Uterus (tissue), 4 donors: ENCODE measurements around the gene CD300A. TPM values are rescaled to one million over a fixed set of nuclear protein-coding genes. Genes with fewer than 3 reads are reported as not detected.

ENCODE experiments used
- DNase-seq, 2 donors: peaks; one replicate each; pipeline ENCODE4 v3.0.0-alpha.2; 2019 to 2020
- H3K27ac ChIP-seq, 2 donors: fragments of 200-600 bp; sonication (generic); 1 replicate in 1 of 2; 2 replicates in 1 of 2; pipeline ENCODE4 v1.5.1; 2016 to 2018
- H3K27me3 ChIP-seq, 2 donors: fragments of 200-600 bp; sonication (generic); one replicate each; pipeline ENCODE4 v1.5.1; 2018 to 2019; ENCODE audit warnings: control low read depth in 1 of 2
- H3K36me3 ChIP-seq, 2 donors: fragments of 200-600 bp; sonication (generic); one replicate each; pipeline ENCODE4 v1.5.1; 2019; ENCODE audit warnings: control low read depth in 1 of 2
- H3K4me1 ChIP-seq, 2 donors: fragments of 200-600 bp; sonication (generic); one replicate each; pipeline ENCODE4 v1.5.1; 2018 to 2019; ENCODE audit warnings: control low read depth in 1 of 2
- H3K4me3 ChIP-seq, 2 donors: fragments of 200-600 bp; sonication (generic); 1 replicate in 1 of 2; 2 replicates in 1 of 2; pipeline ENCODE4 v1.5.1; 2018 to 2019; ENCODE audit warnings: mild to moderate bottlenecking in 1 of 2
- H3K9me3 ChIP-seq, 2 donors: fragments of 200-600 bp; sonication (generic); one replicate each; pipeline ENCODE4 v1.5.1; 2019; ENCODE audit warnings: control low read depth in 1 of 2
- CTCF ChIP-seq, 4 experiments: fragments of 200-600 bp in 2 of 4; fragments of 450-650 bp in 2 of 4; sonication (generic) in 2 of 4; IDR thresholded peaks; one replicate each; pipeline ENCODE4 v1.5.1; 2016 to 2019; ENCODE audit warnings: antibody characterized with exemption in 4 of 4, mild to moderate bottlenecking in 2 of 4, moderate library complexity in 1 of 4
- POLR2A ChIP-seq, 2 donors: fragments of 450-650 bp; IDR thresholded peaks; one replicate each; pipeline ENCODE4 v1.6.1; 2016; ENCODE audit warnings: antibody characterized with exemption in 2 of 2, mild to moderate bottlenecking in 1 of 2, moderate library complexity in 1 of 2
- intact Hi-C: fragments of 100-400 bp; cut with DNase I; formaldehyde crosslinking; loops from one replicate; pipeline ENCODE4 v1.15.1; 2023; ENCODE audit warnings: low total_unique reads
- small RNA-seq: library from RNA; depleted of rRNA; stranded (forward); fragments of <200 nt; gene quantifications from one replicate; pipeline ENCODE3, GENCODE V24; 2016
- total RNA-seq, 4 donors: library from RNA; depleted of rRNA in 3 of 4; stranded (reverse); fragments of >200 nt in 3 of 4; gene quantifications; one replicate each; pipeline versions ENCODE4 v1.1.0 to v1.2.4, GENCODE V29; 2014 to 2023
- donor health status: DM: yes; HTN: yes; CAD: no.

CD300A gene
- total RNA-seq, 4 donors from 2014 or later = 3.2 to 10.9 (median 4.0) TPM; not detected in 1

- Histone ChIP-seq H3K4me1 (no peaks in the 10 kb centered on the region), H3K4me3 (no peak overlapping the region), H3K27me3 (no peaks in the 10 kb centered on the region), H3K36me3 (no peaks in the 10 kb centered on the region), H3K9me3 (no peaks in the 10 kb centered on the region), H3K27ac (no peak overlapping the region)
- no peak for DNase-seq
- no peak for TF ChIP-seq POLR2A (IDR thresholded peaks at IDR 0.05)
- TF ChIP-seq CTCF (IDR thresholded peaks at IDR 0.05) = no peak
- intact Hi-C loops = no loop called here
Observed at GRCh38 chr17:74529243-74529642, 62.8 kb downstream of the CD300A start.

- H3K27ac ChIP-seq = no peak overlapping the region
- no peaks in the 10 kb centered on the region for H3K36me3 ChIP-seq
- H3K9me3 ChIP-seq = no peaks in the 10 kb centered on the region
- no peaks in the 10 kb centered on the region for H3K27me3 ChIP-seq
- peak in 1 of 2 donors; percentile 0 for DNase-seq
- no peak overlapping the region for H3K4me3 ChIP-seq
- intact Hi-C loops = no loop called here
- no peaks in the 10 kb centered on the region for H3K4me1 ChIP-seq
- no peak for TF ChIP-seq POLR2A (IDR thresholded peaks at IDR 0.05)
- no peak for TF ChIP-seq CTCF (IDR thresholded peaks at IDR 0.05)
Observed at GRCh38 chr17:74530831-74531150, 64.4 kb downstream of the CD300A start.

GRCh38 chr17:74531231-74531761, 64.9 kb downstream of the CD300A start, which contains the start of gene CD300LB:
Gene CD300LB, minus strand, starts transcription at chr17:74531475. Its CDS starts 125 bp downstream, at chr17:74531350.
- DNase-seq = peak in 1 of 2 donors; percentile 4
- TF ChIP-seq POLR2A (IDR thresholded peaks at IDR 0.05) (no peak), CTCF (IDR thresholded peaks at IDR 0.05) (no peak)
- H3K9me3 ChIP-seq = no peaks in the 10 kb centered on the region
- no peaks in the 10 kb centered on the region for H3K4me1 ChIP-seq
- no peaks in the 10 kb centered on the region for H3K27me3 ChIP-seq
- H3K36me3 ChIP-seq = no peaks in the 10 kb centered on the region
- intact Hi-C loops = no loop called here
- no peak within 1 kb of the TSS for H3K27ac ChIP-seq
- H3K4me3 ChIP-seq = no peak within 1 kb of the TSS

- H3K27ac ChIP-seq = no peak overlapping the region
- H3K4me1 ChIP-seq = no peaks in the 10 kb centered on the region
- H3K36me3 ChIP-seq = no peaks in the 10 kb centered on the region
- no peaks in the 10 kb centered on the region for H3K9me3 ChIP-seq
- TF ChIP-seq CTCF (IDR thresholded peaks at IDR 0.05) (no peak), POLR2A (IDR thresholded peaks at IDR 0.05) (no peak)
- H3K4me3 ChIP-seq = no peak overlapping the region
- intact Hi-C loops = no loop called here
- no peaks in the 10 kb centered on the region for H3K27me3 ChIP-seq
- peak in 1 of 2 donors; percentile 20 for DNase-seq
Observed at GRCh38 chr17:74532115-74532514, 65.7 kb downstream of the CD300A start.

Small RNA genes lying within 50 kb of the gene (small RNA-seq; reads per million reads assigned to genes)
- not detected for gene RNA5SP448

Other genes starting within 250 kb of the CD300A start
- gene DNAI2, start 192.4 kb upstream of the CD300A start, total RNA-seq = 1 to 10 TPM in 1 of 4 donors, not detected in 3; 2.1 TPM
- gene KIF19, start 140.4 kb upstream of the CD300A start, total RNA-seq = 10 to 100 TPM in 1 of 4 donors, 1 to 10 TPM in 2, not detected in 1; 1.7 to 20.7 (median 4.8) TPM
- gene BTBD17, start 104.8 kb upstream of the CD300A start, total RNA-seq = under 1 TPM in 1 of 4 donors, not detected in 3; 0.14 TPM
- gene GPR142, start 99.1 kb upstream of the CD300A start, total RNA-seq = under 1 TPM in 1 of 4 donors, not detected in 3; 0.73 TPM
- gene GPRC5C, start 34.5 kb upstream of the CD300A start, total RNA-seq = 10 to 100 TPM in 3 of 4 donors, 1 to 10 TPM in 1; 2.8 to 56.8 (median 27.6) TPM
- gene CD300LB, start 64.8 kb downstream of the CD300A start, total RNA-seq = under 1 TPM in 2 of 4 donors, not detected in 2; 0.48 to 0.59 TPM
- gene CD300C, start 79.5 kb downstream of the CD300A start, total RNA-seq = under 1 TPM in 2 of 4 donors, not detected in 2; 0.21 to 0.27 TPM
- not detected for gene CD300H, start 100.9 kb downstream of the CD300A start, total RNA-seq
- not detected for gene CD300LD, start 125.6 kb downstream of the CD300A start, total RNA-seq
- gene CD300E, start 157.1 kb downstream of the CD300A start, total RNA-seq = under 1 TPM in 2 of 4 donors, not detected in 2; 0.07 to 0.88 TPM
- gene CD300LF, start 246.3 kb downstream of the CD300A start, total RNA-seq = under 1 TPM in 2 of 4 donors, not detected in 2; 0.27 to 0.41 TPM